HG02870 (cell line): Measurements from ENCODE around the gene ZNF91.
"Not testable (repeated sequence)": the region's sequence is repeated elsewhere in the genome, so short reads cannot be mapped to it uniquely, and the experiment has no call there.

Source experiments
- ATAC-seq: cut with Tn5 transposase; IDR thresholded peaks from one replicate; pipeline ENCODE4 v1.9.1; 2021; ENCODE audit warnings: mild to moderate bottlenecking, moderate library complexity; ENCODE audit not compliant: unreplicated experiment

The ZNF91 gene

DNA sequence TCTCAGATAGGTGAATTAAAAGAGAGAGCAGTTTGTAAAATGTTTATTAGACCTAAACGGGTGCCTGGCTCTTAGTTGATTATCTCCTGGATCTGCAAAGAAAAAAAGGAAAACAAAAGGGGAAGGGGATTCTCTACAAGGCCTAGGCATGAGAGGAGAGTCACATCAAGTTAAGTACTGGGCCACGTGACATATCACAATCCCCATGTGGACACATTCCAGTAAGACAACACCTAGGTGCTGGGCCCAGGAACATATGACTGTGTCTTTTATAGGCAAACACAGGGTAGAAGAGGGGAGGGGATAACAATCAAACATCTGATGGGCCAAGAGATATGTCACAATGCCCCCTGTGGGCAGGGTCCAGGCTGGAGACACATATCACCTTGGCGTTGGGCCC lies 4.2 kb upstream of the ZNF91 start:
- no peak for ATAC-seq

DNA sequence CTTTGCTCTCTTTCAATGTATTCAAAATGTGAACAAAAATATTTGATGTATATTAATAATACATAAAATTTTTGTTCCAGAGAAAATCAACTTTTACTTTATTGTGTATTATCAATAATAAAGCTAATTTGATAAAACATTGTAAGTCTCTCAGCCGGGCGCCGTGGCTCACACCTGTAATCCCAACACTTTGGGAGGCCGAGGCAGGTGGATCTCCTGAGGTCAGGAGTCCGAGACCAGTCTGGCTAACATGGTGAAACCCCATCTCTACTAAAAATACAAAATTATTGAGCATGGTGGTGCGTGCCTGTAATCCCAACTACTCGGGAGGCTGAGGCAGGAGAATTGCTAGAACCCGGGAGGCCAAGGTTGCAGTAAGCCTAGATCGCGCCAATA lies 449 bp upstream of the ZNF91 start:
- ATAC-seq, result not testable (repeated sequence)

DNA sequence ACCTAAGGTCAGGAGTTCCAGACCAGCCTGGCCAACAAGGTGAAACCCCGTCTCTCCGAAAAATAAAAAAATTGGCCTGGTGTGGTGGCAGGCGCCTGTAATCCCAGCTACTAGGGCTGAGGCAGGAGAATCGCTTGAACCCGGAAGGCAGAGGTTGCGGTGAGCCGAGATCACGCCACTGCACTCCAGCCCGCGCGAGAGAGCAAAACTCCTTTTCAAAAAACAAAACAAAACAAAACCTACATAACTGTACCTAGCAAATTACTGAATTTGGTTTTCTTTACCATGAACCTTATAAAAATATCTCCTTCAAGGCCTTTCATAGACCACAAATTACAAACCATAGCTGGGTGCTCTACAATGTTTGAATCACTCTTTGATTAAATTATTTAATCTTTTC lies 760 bp downstream of the ZNF91 start:
- no peak for ATAC-seq

DNA sequence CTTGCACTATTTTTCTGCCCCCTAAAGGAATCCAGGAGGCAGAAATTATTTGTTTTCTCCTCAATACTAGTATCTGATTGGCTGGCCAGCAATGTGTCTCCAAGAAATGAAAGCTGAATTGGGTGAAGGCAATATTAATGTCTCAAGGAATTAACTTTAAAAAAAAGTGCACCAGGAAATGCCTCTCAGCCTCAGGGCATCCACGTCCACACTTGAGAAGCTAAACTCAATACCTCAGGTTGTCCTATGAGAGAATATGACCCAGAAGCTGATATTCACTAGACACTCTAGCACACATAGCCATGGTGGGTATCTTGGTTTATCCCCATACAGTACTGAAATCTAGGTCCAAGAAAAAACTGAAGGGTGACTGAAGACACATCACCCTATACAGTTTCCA lies 2.1 kb downstream of the ZNF91 start:
- no peak for ATAC-seq

DNA sequence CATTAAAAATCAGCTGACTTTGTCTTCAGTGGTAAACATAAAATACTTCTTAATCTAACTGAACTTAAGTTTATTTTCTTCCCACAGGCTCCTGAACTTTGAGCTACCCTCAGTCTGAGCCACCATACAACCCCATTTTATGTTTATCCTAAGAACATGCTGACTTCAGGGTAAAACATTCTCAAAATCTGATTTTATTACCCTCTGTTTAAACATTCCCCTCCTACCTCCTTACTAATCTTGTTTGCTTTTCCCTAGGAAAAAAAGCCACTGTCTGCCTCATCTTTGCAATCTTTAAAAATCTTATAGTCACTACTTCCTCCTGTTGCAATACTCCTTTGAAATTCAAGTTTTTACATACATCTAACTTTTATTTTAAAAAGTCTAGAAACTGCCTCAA lies 4.0 kb downstream of the ZNF91 start:
- no peak for ATAC-seq

DNA sequence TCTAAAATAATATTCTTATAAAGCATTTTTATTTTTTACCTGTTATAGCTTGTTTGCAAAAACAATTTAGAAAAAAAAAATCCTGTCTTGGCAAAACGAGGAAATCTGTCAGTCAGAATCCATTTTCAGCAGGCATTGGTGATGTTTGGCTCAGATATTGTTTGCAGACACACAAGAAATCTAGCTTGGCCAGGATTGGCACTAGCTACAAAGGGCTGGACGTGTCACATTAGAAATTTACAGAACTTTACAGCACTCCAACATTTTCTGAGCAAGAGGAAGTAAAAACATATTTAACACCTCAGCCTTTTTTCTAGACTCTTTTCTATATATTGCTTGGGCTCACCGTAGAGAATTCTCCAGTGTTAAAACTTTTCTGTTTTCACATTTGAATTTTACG lies 9.9 kb downstream of the ZNF91 start:
- no peak for ATAC-seq

DNA sequence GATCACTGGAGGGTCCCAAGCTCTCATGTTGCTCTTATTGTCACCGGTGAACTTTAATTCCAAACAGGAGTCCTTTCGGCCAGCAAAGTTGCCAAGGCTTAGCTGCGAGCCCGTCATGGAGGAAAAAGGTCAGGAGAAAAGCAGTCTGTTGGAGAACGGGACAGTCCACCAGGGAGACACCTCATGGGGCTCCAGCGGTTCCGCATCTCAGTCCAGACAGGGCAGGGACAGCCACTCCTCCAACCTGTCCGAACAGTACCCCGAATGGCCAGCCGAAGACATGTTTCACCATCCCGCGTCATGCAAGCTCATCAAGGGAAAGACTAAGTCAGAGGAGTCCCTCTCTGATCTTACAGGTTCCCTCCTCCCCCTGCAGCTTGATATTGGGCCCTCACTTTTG lies 10.4 kb downstream of the ZNF91 start:
- ATAC-seq, result no peak

DNA sequence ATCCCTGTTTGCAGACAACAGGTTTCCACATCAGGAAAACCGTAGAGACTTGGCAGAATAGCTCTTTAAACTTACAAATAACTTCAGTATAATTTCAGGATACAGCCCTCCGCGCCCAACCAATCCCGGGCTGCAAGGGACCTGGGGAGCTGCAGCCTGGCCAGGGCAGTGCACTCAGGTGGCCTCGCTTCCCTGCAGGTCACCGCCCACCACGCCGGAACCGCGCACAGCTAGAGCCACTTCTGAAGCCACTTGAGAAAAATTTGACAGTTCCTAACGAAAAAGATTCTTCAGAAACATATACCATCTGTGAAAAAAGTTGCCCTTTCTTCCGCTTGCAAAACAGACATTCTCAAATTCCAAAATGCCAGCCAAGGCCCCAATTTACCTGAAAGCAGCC lies 11.1 kb downstream of the ZNF91 start:
- ATAC-seq, result no peak

DNA sequence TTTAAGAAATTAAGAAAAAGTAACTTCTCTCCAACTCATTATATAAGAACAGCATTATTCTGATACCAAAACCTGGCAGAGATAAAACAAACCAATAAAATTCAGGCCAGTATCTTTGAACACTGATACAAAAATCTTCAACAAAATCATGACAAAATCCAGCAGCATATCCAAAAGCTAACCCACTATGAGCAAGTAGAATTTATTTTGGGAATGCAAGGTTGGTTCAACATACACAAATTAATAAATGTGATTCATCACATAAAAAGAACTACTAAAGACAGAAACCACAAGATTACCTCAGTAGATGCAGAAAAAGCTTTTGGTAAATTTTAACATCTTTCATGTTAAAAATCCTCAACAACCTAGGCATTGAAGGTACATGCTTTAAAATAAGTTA lies 12.3 kb downstream of the ZNF91 start:
- no peak for ATAC-seq

DNA sequence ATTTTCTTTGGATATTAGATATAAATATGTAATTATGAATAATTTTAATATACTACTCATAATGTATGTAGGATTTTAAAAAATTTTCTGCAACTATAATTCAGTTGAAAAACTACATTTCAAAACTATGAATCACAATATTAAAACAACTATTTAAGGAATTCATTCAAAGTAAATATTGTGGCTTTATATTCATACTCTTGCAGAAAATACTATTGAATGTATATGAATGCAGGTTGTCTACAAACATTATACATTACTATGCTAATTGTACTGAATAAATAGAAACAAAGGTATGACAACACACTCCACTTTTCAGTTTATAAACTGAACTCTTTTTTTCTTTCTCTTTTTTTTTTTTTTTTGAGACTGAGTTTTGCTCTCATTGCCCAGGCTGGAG lies 14.2 kb downstream of the ZNF91 start:
- no peak for ATAC-seq

DNA sequence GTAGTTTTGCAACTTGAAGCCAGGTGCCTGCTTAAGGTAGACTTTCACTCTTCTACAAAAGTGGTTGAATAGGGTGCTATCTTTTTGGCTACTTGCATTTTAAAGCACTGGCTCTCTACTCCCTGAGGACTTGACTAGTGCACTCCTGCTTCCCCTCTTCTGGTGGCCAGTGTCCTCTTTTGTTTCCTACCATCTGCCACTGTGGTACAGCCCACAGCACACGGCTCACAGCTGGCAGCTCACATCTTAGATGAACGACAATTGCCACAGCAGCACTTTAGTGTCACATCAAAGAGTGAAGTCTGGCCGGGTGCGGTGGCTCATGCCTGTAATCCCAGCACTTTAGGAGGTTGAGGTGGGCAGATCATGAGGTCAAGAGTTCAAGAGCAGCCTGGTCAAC lies 15.6 kb downstream of the ZNF91 start:
- not testable (repeated sequence) for ATAC-seq

DNA sequence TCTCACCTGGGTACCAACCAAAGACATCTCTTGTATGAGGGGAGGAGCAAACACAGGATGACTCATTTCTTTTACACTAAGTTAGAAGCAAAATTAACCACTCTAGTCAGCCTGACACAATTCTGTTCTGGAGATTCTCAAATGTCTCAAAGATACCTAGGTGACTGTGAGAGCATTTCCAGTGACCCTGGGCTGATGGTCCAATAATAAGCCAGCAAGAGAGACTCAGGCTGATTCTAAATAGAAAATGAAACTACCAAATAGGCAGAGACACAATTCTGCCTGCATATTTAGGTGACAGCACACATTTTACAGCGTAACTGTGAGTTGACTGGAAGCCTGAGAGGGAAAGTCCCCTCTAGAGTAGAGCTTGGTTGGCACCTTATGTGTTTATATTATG lies 16.3 kb downstream of the ZNF91 start:
- ATAC-seq, result no peak

DNA sequence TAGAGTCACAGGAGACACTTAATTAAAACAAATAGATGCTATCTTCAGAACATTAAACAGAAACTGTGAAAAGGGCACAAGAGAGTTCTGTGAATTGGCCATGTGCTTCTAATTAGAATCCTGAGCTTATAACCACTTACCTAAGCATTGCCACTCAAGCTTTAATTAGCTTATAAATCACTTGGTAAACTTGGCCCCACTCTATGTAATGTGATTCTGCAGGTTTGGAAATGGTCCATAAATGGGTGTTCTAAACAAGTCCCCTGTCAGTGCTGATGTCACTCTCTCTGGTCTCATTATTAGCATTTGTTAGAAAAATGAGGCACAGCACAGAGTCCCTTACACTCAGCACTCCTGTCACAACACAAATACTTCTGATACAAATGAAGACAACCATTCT lies 18.0 kb downstream of the ZNF91 start:
- ATAC-seq, result no peak

DNA sequence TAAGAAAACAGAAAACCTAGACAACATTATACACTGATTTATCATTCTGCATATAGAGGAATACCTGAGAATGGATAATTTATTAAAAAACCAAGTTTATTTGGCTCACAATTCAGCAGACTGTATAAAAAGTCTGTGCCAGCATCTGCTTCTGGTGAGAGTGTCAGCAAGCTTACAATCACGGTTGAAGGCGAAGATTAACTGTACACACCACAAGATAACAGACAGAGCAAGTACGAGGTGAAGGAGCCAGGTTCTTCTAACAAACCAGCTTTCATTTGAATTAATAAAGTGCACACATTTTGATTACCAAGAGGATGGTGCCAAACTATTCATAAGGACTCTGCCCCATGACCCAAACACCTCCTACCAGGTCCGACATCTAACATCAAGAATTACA lies 28.8 kb downstream of the ZNF91 start:
- no peak for ATAC-seq

DNA sequence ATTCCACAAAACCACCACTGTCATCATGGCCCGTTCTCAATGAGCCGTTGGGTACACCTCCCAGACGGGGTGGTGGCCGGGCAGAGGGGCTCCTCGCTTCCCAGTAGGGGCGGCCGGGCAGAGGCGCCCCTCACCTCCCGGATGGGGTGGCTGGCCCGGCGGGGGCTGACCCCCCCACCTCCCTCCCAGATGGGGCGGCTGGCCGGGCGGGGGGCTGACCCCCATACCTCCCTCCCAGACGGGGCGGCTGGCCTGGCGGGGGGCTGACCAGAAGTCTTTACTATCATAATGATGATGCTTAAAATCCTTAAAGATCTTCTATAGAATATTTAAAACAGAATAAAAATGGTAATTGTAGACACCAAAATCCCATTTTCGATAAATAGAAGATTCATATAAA lies 29.2 kb downstream of the ZNF91 start:
- ATAC-seq, result not testable (repeated sequence)

DNA sequence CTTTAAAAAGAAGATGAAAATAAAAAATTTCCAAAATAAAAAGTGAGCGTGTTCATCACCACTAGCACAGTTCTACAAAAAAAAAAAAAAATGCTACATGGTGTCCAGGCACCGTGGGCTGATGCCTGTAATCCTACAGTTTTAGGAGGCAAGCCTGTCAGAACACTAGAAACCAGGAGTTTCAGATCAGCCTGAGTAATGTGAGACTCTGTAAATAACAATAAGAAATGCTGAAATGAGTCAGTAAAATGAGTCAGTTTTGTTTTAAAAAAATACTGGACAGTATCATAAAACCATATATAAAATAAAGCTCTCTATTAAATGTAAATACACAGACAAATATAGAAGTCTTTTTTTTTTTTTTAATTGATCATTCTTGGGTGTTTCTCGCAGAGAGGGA lies 30.0 kb downstream of the ZNF91 start:
- ATAC-seq, result no peak

DNA sequence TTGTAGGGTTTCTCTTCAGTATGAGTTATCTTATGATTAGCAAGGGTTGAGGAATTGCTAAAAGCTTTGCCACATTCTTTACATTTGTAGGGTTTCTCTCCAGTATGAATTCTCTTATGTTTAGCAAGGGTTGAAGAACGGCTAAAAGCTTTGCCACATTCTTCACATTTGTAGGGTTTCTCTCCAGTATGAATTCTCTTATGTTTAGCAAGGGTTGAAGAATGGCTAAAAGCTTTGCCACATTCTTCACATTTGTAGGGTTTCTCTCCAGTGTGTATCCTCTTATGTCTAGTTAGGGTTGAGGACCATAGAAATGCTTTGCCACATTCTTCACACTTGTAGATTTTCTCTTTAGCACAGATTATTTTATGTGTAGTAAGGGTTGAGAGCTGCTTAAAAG lies 33.4 kb downstream of the ZNF91 start:
- ATAC-seq, result not testable (repeated sequence)

DNA sequence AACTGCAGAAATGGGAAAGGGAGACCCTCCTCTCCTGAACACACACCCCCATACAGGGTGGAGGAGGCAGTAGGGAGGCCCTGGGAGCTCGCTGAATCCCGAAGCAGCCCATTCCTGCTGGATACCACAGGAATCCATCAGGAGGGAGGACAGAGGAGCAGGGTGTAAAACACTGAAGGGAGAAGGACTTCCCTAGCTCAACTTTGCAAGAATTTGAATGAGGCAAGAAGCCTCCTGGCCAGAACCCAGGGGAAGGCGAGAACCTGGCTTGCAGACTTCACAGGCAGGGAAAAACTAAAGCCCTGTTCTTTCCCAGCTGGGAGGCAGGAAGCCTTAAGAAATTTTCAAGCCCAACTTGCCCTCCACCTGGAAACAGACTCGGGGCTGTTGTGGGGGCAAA lies 43.5 kb downstream of the ZNF91 start:
- no peak for ATAC-seq

DNA sequence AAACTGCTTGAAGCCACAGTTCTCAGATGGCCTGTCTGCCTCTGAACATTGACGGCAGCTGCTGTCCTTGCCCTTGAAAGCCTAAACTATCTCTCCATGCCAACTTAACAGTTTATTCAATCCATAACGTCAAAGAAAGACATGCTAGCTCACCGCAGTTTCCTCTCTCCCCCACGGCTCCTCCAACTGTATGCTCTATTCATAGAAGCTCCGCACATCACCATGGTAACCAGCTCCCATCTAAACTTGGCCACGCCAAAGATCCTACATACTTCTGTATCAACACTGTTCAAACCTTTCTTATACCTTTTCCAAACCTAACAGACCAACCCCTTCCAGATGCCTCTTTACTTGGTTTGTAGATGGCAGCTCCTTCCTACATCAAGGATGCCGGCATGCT lies 48.6 kb downstream of the ZNF91 start:
- ATAC-seq, result no peak

DNA sequence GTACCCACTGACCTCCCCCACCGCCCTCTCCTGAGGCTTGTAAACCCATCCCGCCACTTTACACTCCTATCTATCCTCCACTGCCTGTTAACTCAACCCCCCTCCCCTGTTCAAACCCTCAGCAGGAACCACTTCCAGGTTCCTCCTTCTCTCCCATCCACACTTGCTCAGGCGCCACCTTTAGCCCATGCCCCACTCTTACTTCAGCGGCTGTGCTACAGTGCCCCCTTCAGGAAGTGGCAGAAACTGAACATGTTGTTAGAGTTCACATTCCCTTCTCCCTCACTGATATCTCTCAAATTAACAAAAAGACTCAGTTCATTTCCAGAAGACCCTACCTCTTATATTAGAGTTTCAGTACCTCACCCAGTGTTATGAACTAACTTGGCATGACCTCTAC lies 49.4 kb downstream of the ZNF91 start:
- ATAC-seq, result no peak

DNA sequence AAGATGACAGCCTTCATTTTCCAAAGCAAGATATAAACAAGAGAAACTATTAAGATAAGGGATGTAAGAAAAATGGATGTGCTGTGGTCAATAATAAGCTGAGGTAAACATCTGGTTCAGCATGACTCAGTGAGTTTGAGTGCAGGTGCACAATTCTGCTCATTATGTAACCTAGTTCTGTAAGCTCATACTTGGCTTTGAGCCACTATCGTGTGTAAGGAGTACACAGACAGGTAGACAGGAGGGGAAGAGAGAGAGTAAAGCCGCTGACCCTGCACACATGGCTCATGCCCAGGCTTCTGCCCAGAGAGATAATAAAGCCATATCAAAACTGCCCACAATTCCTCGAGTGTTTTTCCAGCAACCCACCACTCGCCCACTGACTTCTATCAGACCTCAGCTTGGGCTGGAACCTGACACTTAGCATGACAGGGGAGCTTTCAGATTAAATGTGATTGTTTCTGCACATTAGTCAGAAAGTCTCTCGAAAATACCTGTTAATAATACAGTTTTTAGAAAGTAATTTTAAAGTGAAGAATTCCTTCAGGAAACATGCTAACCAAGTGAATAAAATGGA lies 51.7 kb downstream of the ZNF91 start:
- ATAC-seq, result no peak

DNA sequence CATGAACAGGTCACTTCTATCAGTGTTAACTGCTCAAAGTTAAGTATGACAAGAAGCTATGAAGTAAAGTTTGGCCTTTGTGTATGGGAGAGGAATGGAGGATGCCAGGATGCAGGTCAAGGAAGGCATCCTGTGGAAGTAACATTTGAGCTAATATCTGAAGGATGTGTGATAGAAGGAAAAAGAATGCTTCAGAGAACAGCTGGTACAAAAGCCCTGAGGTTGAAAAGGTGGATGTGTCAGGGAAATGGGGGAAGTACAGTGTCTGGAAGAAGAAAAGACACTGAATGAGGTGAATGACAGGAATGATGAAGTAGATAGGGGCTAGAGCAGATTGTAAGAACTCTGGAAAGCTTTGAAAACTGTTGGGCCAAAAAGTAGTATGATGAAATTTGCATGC lies 67.1 kb downstream of the ZNF91 start:
- no peak for ATAC-seq

DNA sequence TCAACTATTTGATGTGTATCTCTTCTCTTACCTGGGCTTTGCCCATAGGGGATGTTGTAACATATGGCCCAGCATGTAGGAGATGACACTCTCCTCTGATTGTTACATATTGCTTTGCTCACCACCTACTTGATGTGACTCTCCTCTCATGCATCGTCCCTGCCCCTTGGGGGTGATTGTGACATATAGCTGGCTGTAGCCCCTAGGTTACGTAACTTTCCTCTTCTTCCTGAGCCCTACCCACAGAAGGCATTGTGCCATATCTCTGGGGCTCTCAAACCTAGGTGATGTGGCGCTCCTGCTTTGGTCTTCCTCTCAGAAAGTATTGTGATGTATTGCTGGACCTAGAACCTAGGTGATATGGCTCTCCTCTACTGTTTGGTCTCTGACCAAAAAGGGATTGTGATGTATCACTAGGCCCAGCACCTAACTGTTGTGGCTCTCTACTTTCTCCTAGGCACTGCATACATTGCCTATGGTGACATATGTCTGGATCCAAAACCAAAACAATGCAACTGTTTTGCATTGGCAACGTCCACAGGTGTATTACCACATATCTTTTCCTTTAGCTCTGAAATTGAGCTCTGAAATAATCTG lies 73.2 kb downstream of the ZNF91 start:
- ATAC-seq, result no peak
